Measurements from ENCODE around the gene PKNOX2. TPM values are rescaled to one million over a fixed set of nuclear protein-coding genes. Genes with fewer than 3 reads are reported as not detected.

The PKNOX2 gene
- total and polyA plus RNA-seq, 2 of the 8 experiments (the other 6 are each of a cell fraction or from before 2014, with no cell fraction given), result 2.0 TPM

- no peak overlapping the region for H2BK120ac ChIP-seq (replicated peaks; ENCODE audit: low read depth, low read length)
- H4K8ac ChIP-seq (ENCODE audit: extremely low read depth, insufficient read depth, low read length), result no peak overlapping the region; the same call in 1 of the 2 replicates
- no peak overlapping the region for H4K91ac ChIP-seq (replicated peaks; ENCODE audit: insufficient read length, low read length)
- no peak for FAIRE-seq
- no peak overlapping the region for H2BK20ac ChIP-seq (ENCODE audit: low read length)
- no peaks in the 10 kb centered on the region for H3K9me3 ChIP-seq (ENCODE audit: insufficient read depth in 2 of 2, low read depth in 1 of 2, low read length in 1 of 2)
- no peak overlapping the region for H3K4ac ChIP-seq (replicated peaks; ENCODE audit: insufficient read length, low read depth, low read length)
- H3K27me3 ChIP-seq (replicated peaks in 1 of 4; ENCODE audit: control insufficient read depth in 3 of 4, extremely low read depth in 1 of 4, insufficient read depth in 3 of 4, low read length in 3 of 4), result peaks cover 0 to 2% (median 0%) of the 10 kb centered on the region in 4 experiments; a peak in 2 of 7 replicates
- no peak overlapping the region for H4K5ac ChIP-seq (ENCODE audit: insufficient read length, low read depth, low read length)
- no peaks in the 10 kb centered on the region for H3K79me2 ChIP-seq (ENCODE audit: control insufficient read depth in 1 of 2, insufficient read depth in 2 of 2, low read length in 2 of 2)
- no peak overlapping the region for H3K27ac ChIP-seq (ENCODE audit: low read depth, low read length)
- 81% methylated on average over 9 of the region's 9 CpGs; no CpG with 5 or more reads in 1 of the 2 experiments for WGBS, 2 experiments (ENCODE audit: extremely low coverage in 1 of 2, insufficient coverage in 1 of 2, insufficient read length in 1 of 2, insufficient replicate concordance in 2 of 2, low coverage in 1 of 2, low lambda C conversion rate in 2 of 2, missing lambda C conversion rate in 1 of 2)
- no peak overlapping the region for H2AFZ ChIP-seq (ENCODE audit: low read length)
- H3K18ac ChIP-seq (ENCODE audit: extremely low read depth, low read length), result no peak overlapping the region
- no peaks in the 10 kb centered on the region for H3K79me1 ChIP-seq (ENCODE audit: low read depth, low read length)
- no peak overlapping the region for H2AK5ac ChIP-seq (ENCODE audit: low read depth, low read length)
- H3K36me3 ChIP-seq (ENCODE audit: control insufficient read depth in 2 of 4, insufficient read depth in 4 of 4, low read length in 3 of 4), result no peaks in the 10 kb centered on the region
- ChIA-PET CTCF (ENCODE audit: partially characterized antibody) (interaction anchor here (0.8 to 2.7 kb wide), 6 partner anchors 9 to 198 kb away, joined by 3 to 9 read pairs (median 3); no protein-coding TSS in a partner anchor), POLR2A (ENCODE audit: partially characterized antibody) (interaction anchor here (1.2 to 1.5 kb wide), 2 partner anchors 11 to 25 kb away, joined by 4 to 5 read pairs; no protein-coding TSS in a partner anchor)
- H3K4me3 ChIP-seq (ENCODE audit: extremely low read depth in 1 of 4, insufficient read depth in 2 of 4, low read depth in 3 of 4, low read length in 4 of 4), result no peak overlapping the region
- no peaks in the 10 kb centered on the region; the same call in 1 of the 2 replicates for H3K23me2 ChIP-seq (ENCODE audit: low read depth, low read length)
- H3K4me2 ChIP-seq (ENCODE audit: insufficient read depth in 1 of 2, low read depth in 2 of 2, low read length in 2 of 2), result no peak overlapping the region
- no peak overlapping the region for H2BK15ac ChIP-seq (ENCODE audit: low read length)
- no peak overlapping the region for H3K56ac ChIP-seq (replicated peaks; ENCODE audit: insufficient read length, low read depth, low read length)
- H3K23ac ChIP-seq (ENCODE audit: insufficient read length), result no peak overlapping the region
- H3K14ac ChIP-seq (ENCODE audit: insufficient read length), result no peak overlapping the region
- no peak overlapping the region for H3K9ac ChIP-seq (replicated peaks in 1 of 4; ENCODE audit: extremely low read depth in 1 of 4, low read depth in 3 of 4, low read length in 3 of 4)
- no peak overlapping the region for H2BK12ac ChIP-seq (ENCODE audit: low read depth, low read length)
- no peak for DNase-seq (ENCODE audit: low read depth in 1 of 2, low spot score in 2 of 2)
- H3K4me1 ChIP-seq (replicated peaks in 1 of 4; ENCODE audit: control insufficient read depth in 3 of 4, insufficient read depth in 4 of 4, low read length in 3 of 4), result peaks cover 0 to 9% (median 4%) of the 10 kb centered on the region in 4 experiments; a peak in 3 of 7 replicates
- no peaks in the 10 kb centered on the region for H4K20me1 ChIP-seq (replicated peaks in 1 of 2; ENCODE audit: control insufficient read depth in 1 of 2, insufficient read depth in 2 of 2, low read length in 2 of 2)
- H2BK5ac ChIP-seq (ENCODE audit: low read depth, low read length), result no peak overlapping the region
- TF ChIP-seq SIN3A (conservative IDR thresholded peaks at IDR 0.05 in 1 of 2, IDR thresholded peaks at IDR 0.05 in 1 of 2; ENCODE audit: low read depth in 1 of 2, low read length in 2 of 2) (no peak), CREB1 (IDR thresholded peaks at IDR 0.05) (no peak), RXRA (IDR thresholded peaks at IDR 0.05; ENCODE audit: insufficient read depth, low read depth, low read length) (no peak), BRCA1 (IDR thresholded peaks at IDR 0.05; ENCODE audit: low read depth, low read length) (no peak), RAD21 (IDR thresholded peaks at IDR 0.05 in 1 of 2, conservative IDR thresholded peaks at IDR 0.05 in 1 of 2; ENCODE audit: low read depth in 2 of 2, low read length in 2 of 2) (no peak), KDM4A (IDR thresholded peaks at IDR 0.05; ENCODE audit: low read depth, low read length, severe bottlenecking) (no peak), ASH2L (IDR thresholded peaks at IDR 0.05; ENCODE audit: low read length) (no peak), JUN (IDR thresholded peaks at IDR 0.05; ENCODE audit: low read depth, low read length) (no peak), EGR1 (IDR thresholded peaks at IDR 0.05; ENCODE audit: borderline replicate concordance, low read depth, low read length) (no peak), CEBPB (IDR thresholded peaks at IDR 0.05; ENCODE audit: low read depth, low read length) (no peak), TCF12 (IDR thresholded peaks at IDR 0.05; ENCODE audit: low read depth, low read length) (no peak), CBX8 (IDR thresholded peaks at IDR 0.05; ENCODE audit: borderline replicate concordance, low read depth, low read length) (no peak)
Observed at GRCh38 chr11:125289419-125290098, 125.0 kb downstream of the PKNOX2 start.

Data from H1 (cell line).